Measurements from ENCODE around the gene RNFT2.
A peak's percentile ranks its signal among the peaks of the same experiment; 100 is the strongest.

Gene RNFT2

GRCh38 chr12:116880817-116881324 lies 142.8 kb downstream of the RNFT2 start:
- Histone ChIP-seq H3K36me3 (ENCODE audit: control insufficient read depth, insufficient read depth, low read length) (no peaks in the 10 kb centered on the region), H3K27me3 (ENCODE audit: control insufficient read depth, insufficient read depth, low read length) (peaks cover 72% of the 10 kb centered on the region), H3K4me3 (ENCODE audit: low read depth, low read length) (peak overlapping the region; percentile 78), H3K9ac (ENCODE audit: low read depth, low read length) (peak overlapping the region; percentile 70; the same call in 1 of the 2 replicates), H3K9me3 (ENCODE audit: control insufficient read depth, insufficient read depth, low read length) (no peaks in the 10 kb centered on the region), H3K27ac (ENCODE audit: low read depth, low read length) (no peak overlapping the region), H3K4me1 (ENCODE audit: control insufficient read depth, insufficient read depth, low read length) (peaks cover 29% of the 10 kb centered on the region)

- Histone ChIP-seq H3K27me3 (ENCODE audit: control insufficient read depth, insufficient read depth, low read length) (peaks cover 70% of the 10 kb centered on the region), H3K4me1 (ENCODE audit: control insufficient read depth, insufficient read depth, low read length) (peaks cover 26% of the 10 kb centered on the region), H3K9me3 (ENCODE audit: control insufficient read depth, insufficient read depth, low read length) (no peaks in the 10 kb centered on the region), H3K36me3 (ENCODE audit: control insufficient read depth, insufficient read depth, low read length) (no peaks in the 10 kb centered on the region), H3K9ac (ENCODE audit: low read depth, low read length) (peak within 1 kb of the TSS; percentile 70; the same call in 1 of the 2 replicates), H3K27ac (ENCODE audit: low read depth, low read length) (no peak within 1 kb of the TSS), H3K4me3 (ENCODE audit: low read depth, low read length) (peak within 1 kb of the TSS; percentile 78)
Observed at GRCh38 chr12:116881325-116881876, 143.3 kb downstream of the RNFT2 start, which contains the start of gene HRK. Gene HRK (minus strand): TSS chr12:116881441. CDS start chr12:116881307, 134 bp downstream.

- peak overlapping the region; percentile 62; the same call in 1 of the 2 replicates for H3K9ac ChIP-seq (ENCODE audit: low read depth, low read length)
Observed at GRCh38 chr12:116881877-116882507, 143.9 kb downstream of the RNFT2 start.

GRCh38 chr12:116882742-116883141 lies 144.6 kb downstream of the RNFT2 start:
- Histone ChIP-seq H3K36me3 (ENCODE audit: control insufficient read depth, insufficient read depth, low read length) (no peaks in the 10 kb centered on the region), H3K4me1 (ENCODE audit: control insufficient read depth, insufficient read depth, low read length) (peaks cover 23% of the 10 kb centered on the region), H3K9ac (ENCODE audit: low read depth, low read length) (no peak overlapping the region), H3K4me3 (ENCODE audit: low read depth, low read length) (no peak overlapping the region; the same call in 1 of the 2 replicates), H3K27me3 (ENCODE audit: control insufficient read depth, insufficient read depth, low read length) (peaks cover 58% of the 10 kb centered on the region), H3K27ac (ENCODE audit: low read depth, low read length) (no peak overlapping the region), H3K9me3 (ENCODE audit: control insufficient read depth, insufficient read depth, low read length) (no peaks in the 10 kb centered on the region)

More at GRCh38 chr12:116881877-116882507, 143.9 kb downstream of the RNFT2 start:
- no peak overlapping the region for H3K27ac ChIP-seq (ENCODE audit: low read depth, low read length)
- peaks cover 23% of the 10 kb centered on the region for H3K4me1 ChIP-seq (ENCODE audit: control insufficient read depth, insufficient read depth, low read length)
- peak overlapping the region; percentile 78 for H3K4me3 ChIP-seq (ENCODE audit: low read depth, low read length)
- H3K36me3 ChIP-seq (ENCODE audit: control insufficient read depth, insufficient read depth, low read length) = no peaks in the 10 kb centered on the region
- peaks cover 66% of the 10 kb centered on the region for H3K27me3 ChIP-seq (ENCODE audit: control insufficient read depth, insufficient read depth, low read length)
- H3K9me3 ChIP-seq (ENCODE audit: control insufficient read depth, insufficient read depth, low read length) = no peaks in the 10 kb centered on the region

- Histone ChIP-seq H3K27me3 (ENCODE audit: control insufficient read depth, insufficient read depth, low read length) (peaks cover 37% of the 10 kb centered on the region), H3K9ac (ENCODE audit: low read depth, low read length) (no peak overlapping the region), H3K4me3 (ENCODE audit: low read depth, low read length) (no peak overlapping the region), H3K27ac (ENCODE audit: low read depth, low read length) (no peak overlapping the region), H3K36me3 (ENCODE audit: control insufficient read depth, insufficient read depth, low read length) (no peaks in the 10 kb centered on the region), H3K4me1 (ENCODE audit: control insufficient read depth, insufficient read depth, low read length) (peaks cover 16% of the 10 kb centered on the region), H3K9me3 (ENCODE audit: control insufficient read depth, insufficient read depth, low read length) (no peaks in the 10 kb centered on the region)
Observed at GRCh38 chr12:116884871-116885270, 146.8 kb downstream of the RNFT2 start.

- no peaks in the 10 kb centered on the region for H3K9me3 ChIP-seq (ENCODE audit: control insufficient read depth, insufficient read depth, low read length)
- H3K4me3 ChIP-seq (ENCODE audit: low read depth, low read length) = no peak overlapping the region
- no peak overlapping the region for H3K9ac ChIP-seq (ENCODE audit: low read depth, low read length)
- H3K27me3 ChIP-seq (ENCODE audit: control insufficient read depth, insufficient read depth, low read length) = peaks cover 31% of the 10 kb centered on the region
- peaks cover 10% of the 10 kb centered on the region; the same call in 1 of the 2 replicates for H3K4me1 ChIP-seq (ENCODE audit: control insufficient read depth, insufficient read depth, low read length)
- H3K36me3 ChIP-seq (ENCODE audit: control insufficient read depth, insufficient read depth, low read length) = no peaks in the 10 kb centered on the region
- H3K27ac ChIP-seq (ENCODE audit: low read depth, low read length) = no peak overlapping the region
Observed at GRCh38 chr12:116885491-116885890, 147.4 kb downstream of the RNFT2 start.

DNA sequence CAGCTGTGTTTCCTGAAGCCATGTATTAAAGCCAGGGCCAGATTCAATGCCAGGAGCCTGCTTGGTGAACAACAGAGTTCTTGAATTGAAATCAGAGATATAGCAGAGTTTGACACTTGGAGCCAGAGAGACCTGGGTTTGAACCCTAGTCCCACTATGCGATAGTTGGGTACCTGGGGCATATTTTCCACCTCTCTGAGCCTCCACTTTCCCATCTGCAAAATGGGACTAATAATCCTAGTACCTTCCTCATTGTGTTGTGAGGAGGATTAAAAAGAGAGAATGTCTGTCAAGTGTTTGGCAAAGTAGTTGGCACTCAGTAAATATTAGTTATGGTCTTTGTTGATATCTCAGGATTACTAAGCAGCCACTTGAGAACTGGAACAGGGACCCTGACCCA lies 149.1 kb downstream of the RNFT2 start:
- Histone ChIP-seq H3K27me3 (ENCODE audit: control insufficient read depth, insufficient read depth, low read length) (peaks cover 18% of the 10 kb centered on the region), H3K4me1 (ENCODE audit: control insufficient read depth, insufficient read depth, low read length) (peaks cover 2% of the 10 kb centered on the region; the same call in 1 of the 2 replicates), H3K27ac (ENCODE audit: low read depth, low read length) (no peak overlapping the region), H3K9me3 (ENCODE audit: control insufficient read depth, insufficient read depth, low read length) (no peaks in the 10 kb centered on the region), H3K9ac (ENCODE audit: low read depth, low read length) (no peak overlapping the region), H3K4me3 (ENCODE audit: low read depth, low read length) (no peak overlapping the region), H3K36me3 (ENCODE audit: control insufficient read depth, insufficient read depth, low read length) (no peaks in the 10 kb centered on the region)

- Histone ChIP-seq H3K9me3 (ENCODE audit: control insufficient read depth, insufficient read depth, low read length) (no peaks in the 10 kb centered on the region), H3K27ac (ENCODE audit: low read depth, low read length) (no peak overlapping the region), H3K36me3 (ENCODE audit: control insufficient read depth, insufficient read depth, low read length) (no peaks in the 10 kb centered on the region), H3K27me3 (ENCODE audit: control insufficient read depth, insufficient read depth, low read length) (peaks cover 11% of the 10 kb centered on the region), H3K4me1 (ENCODE audit: control insufficient read depth, insufficient read depth, low read length) (no peaks in the 10 kb centered on the region), H3K4me3 (ENCODE audit: low read depth, low read length) (no peak overlapping the region), H3K9ac (ENCODE audit: low read depth, low read length) (no peak overlapping the region)
Observed at GRCh38 chr12:116887897-116888296, 149.8 kb downstream of the RNFT2 start.

DNA sequence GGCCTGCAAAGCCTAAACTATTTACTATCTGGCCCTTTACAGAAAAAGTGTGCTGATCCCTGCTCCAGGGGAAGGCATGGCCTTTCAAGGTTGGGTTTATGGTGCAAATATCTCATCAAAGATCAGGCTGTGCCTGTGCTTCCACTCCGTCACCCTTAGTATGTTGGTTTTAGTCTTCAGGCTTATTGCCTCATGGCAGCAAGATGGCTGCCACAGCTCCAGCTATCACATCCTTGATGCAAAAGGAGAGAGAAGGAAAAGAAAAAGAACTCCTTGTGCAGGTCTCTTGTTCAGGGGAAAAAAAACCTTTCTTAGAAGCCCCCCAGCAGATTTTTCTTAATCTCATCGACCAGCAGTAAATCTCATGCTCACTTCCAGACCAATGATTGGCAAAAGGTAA lies 152.2 kb downstream of the RNFT2 start:
- Histone ChIP-seq H3K9ac (ENCODE audit: low read depth, low read length) (no peak overlapping the region), H3K9me3 (ENCODE audit: control insufficient read depth, insufficient read depth, low read length) (no peaks in the 10 kb centered on the region), H3K27me3 (ENCODE audit: control insufficient read depth, insufficient read depth, low read length) (no peaks in the 10 kb centered on the region), H3K4me1 (ENCODE audit: control insufficient read depth, insufficient read depth, low read length) (no peaks in the 10 kb centered on the region), H3K36me3 (ENCODE audit: control insufficient read depth, insufficient read depth, low read length) (no peaks in the 10 kb centered on the region), H3K4me3 (ENCODE audit: low read depth, low read length) (no peak overlapping the region), H3K27ac (ENCODE audit: low read depth, low read length) (no peak overlapping the region)

DNA sequence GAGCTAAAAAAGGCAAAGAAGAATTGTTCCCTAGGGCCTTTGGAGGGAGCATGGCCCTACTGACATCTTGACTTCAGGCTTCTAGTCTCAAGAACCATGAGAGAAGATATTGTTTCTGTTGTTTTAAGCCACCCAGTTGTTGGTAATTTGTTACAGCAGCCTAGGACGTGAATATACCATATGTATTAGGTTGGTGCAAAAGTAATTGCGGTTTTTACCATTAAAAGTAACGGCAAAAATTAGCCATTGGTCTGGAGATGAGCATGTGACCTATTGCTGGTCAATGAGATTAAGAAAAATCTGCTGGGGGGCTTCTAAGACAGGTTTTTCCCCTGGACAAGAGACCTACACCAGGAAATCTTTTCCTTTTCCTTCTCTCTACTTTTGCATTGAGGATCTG lies 152.9 kb downstream of the RNFT2 start:
- H3K9ac ChIP-seq (ENCODE audit: low read depth, low read length) = no peak overlapping the region

More for the DNA sequence above, 152.9 kb downstream of the RNFT2 start:
- Histone ChIP-seq H3K4me3 (ENCODE audit: low read depth, low read length) (no peak overlapping the region), H3K9me3 (ENCODE audit: control insufficient read depth, insufficient read depth, low read length) (no peaks in the 10 kb centered on the region), H3K27ac (ENCODE audit: low read depth, low read length) (no peak overlapping the region), H3K27me3 (ENCODE audit: control insufficient read depth, insufficient read depth, low read length) (no peaks in the 10 kb centered on the region), H3K4me1 (ENCODE audit: control insufficient read depth, insufficient read depth, low read length) (no peaks in the 10 kb centered on the region), H3K36me3 (ENCODE audit: control insufficient read depth, insufficient read depth, low read length) (no peaks in the 10 kb centered on the region)
